Sigmoid colon (tissue), 7 donors: ENCODE results near the gene SLC46A2. TPM values are rescaled to one million over a fixed set of nuclear protein-coding genes. Genes with fewer than 3 reads are reported as not detected.

ENCODE experiments used
- DNase-seq: peaks from one replicate; pipeline ENCODE4 v3.0.0-alpha.2; 2019
- H3K27ac ChIP-seq, 4 donors: fragments of 200-600 bp; sonication (generic); one replicate each; pipeline ENCODE4 v1.5.1; 2016 to 2019; ENCODE audit warnings: mild to moderate bottlenecking in 1 of 4
- H3K27me3 ChIP-seq, 3 donors: fragments of 200-600 bp; sonication (generic); one replicate each; pipeline ENCODE4 v1.5.1; 2019; ENCODE audit warnings: mild to moderate bottlenecking in 1 of 3
- H3K36me3 ChIP-seq, 4 donors: fragments of 200-600 bp; sonication (generic); one replicate each; pipeline ENCODE4 v1.5.1; 2016 to 2019
- H3K4me1 ChIP-seq, 4 donors: fragments of 200-600 bp; sonication (generic); one replicate each; pipeline ENCODE4 v1.5.1; 2017 to 2019
- H3K4me3 ChIP-seq, 4 donors: fragments of 200-600 bp; sonication (generic); one replicate each; pipeline ENCODE4 v1.5.1; 2017 to 2019; ENCODE audit warnings: mild to moderate bottlenecking in 2 of 4, moderate library complexity in 1 of 4
- H3K9me3 ChIP-seq, 4 donors: fragments of 200-600 bp in 3 of 4; sonication (generic) in 3 of 4; one replicate each; pipeline versions ENCODE4 v1.5.1 to v1.6.1; 2013 to 2019
- CTCF ChIP-seq, 4 experiments: fragments of 450-650 bp in 3 of 4; fragments of 200-600 bp in 1 of 4; IDR thresholded peaks; one replicate each; pipeline ENCODE4 v1.5.1; 2016 to 2019; ENCODE audit warnings: antibody characterized with exemption in 4 of 4, mild to moderate bottlenecking in 3 of 4, moderate library complexity in 2 of 4
- EP300 ChIP-seq, 4 donors: sonication (generic); formaldehyde crosslinking; IDR thresholded peaks; one replicate each; pipeline ENCODE4 v1.6.1; 2017; ENCODE audit warnings: antibody characterized with exemption in 4 of 4
- POLR2A ChIP-seq, 2 donors: fragments of 450-650 bp; IDR thresholded peaks; one replicate each; pipeline ENCODE4 v1.6.1; 2016; ENCODE audit warnings: antibody characterized with exemption in 2 of 2, mild to moderate bottlenecking in 2 of 2, moderate library complexity in 2 of 2
- POLR2AphosphoS5 ChIP-seq, 4 donors: sonication (generic); formaldehyde crosslinking; IDR thresholded peaks; one replicate each; pipeline ENCODE4 v1.6.1; 2017; ENCODE audit warnings: antibody characterized with exemption in 4 of 4
- WGBS, 2 donors: extraction: QIAGEN DNeasy Blood & Tissue Kit; methylation state at CpG; one replicate each; pipeline ENCODE4 v1.1.7; 2013; 5-methylcytosine and 5-hydroxymethylcytosine counted together
- intact Hi-C: fragments of 100-400 bp; cut with DNase I; formaldehyde crosslinking; loops from one replicate; pipeline ENCODE4 v1.15.1; 2023
- polyA plus RNA-seq, 3 donors: library from polyadenylated mRNA; stranded (reverse); fragments of 200-250 nt; gene quantifications; one replicate each; pipeline ENCODE4 v1.2.3, GENCODE V29; 2013
- total RNA-seq, 4 donors: library from RNA; depleted of rRNA; stranded (reverse); fragments of >200 nt; gene quantifications; one replicate each; pipeline ENCODE4 v1.1.0, GENCODE V29; 2016
- donor health status: healthy with polysubstance abuse.
- donor health status: Bipolar disorder and iron deficiency.
- donor health status: healthy.

The SLC46A2 gene
- total and polyA plus RNA-seq, 7 donors: 0.07 to 0.36 TPM; not detected in 5

- Histone ChIP-seq H3K4me3 (no peak overlapping the region), H3K27ac (no peak overlapping the region), H3K27me3 (no peaks in the 10 kb centered on the region), H3K4me1 (peaks cover 0 to 6% (median 0%) of the 10 kb centered on the region in 4 donors), H3K9me3 (no peaks in the 10 kb centered on the region), H3K36me3 (peaks cover 0 to 30% (median 7%) of the 10 kb centered on the region in 4 donors)
- WGBS, 2 donors: 90 to 91% methylated on average over 13 of the region's 13 CpGs
- intact Hi-C loops: no loop called here
- no peak for TF ChIP-seq CTCF (IDR thresholded peaks at IDR 0.05)
- no peak for TF ChIP-seq POLR2A (IDR thresholded peaks at IDR 0.05)
- no peak for TF ChIP-seq POLR2AphosphoS5 (IDR thresholded peaks at IDR 0.05)
- TF ChIP-seq EP300 (IDR thresholded peaks at IDR 0.05): no peak
- DNase-seq: no peak
Measured at GRCh38 chr9:112848316-112849151, 42.1 kb downstream of the SLC46A2 start.

- H3K4me3 ChIP-seq: no peak overlapping the region
- no peaks in the 10 kb centered on the region for H3K9me3 ChIP-seq
- intact Hi-C loops: no loop called here
- no peak overlapping the region for H3K27ac ChIP-seq
- H3K4me1 ChIP-seq: peaks cover 0 to 6% (median 0%) of the 10 kb centered on the region in 4 donors
- H3K27me3 ChIP-seq: no peaks in the 10 kb centered on the region
- H3K36me3 ChIP-seq: peaks cover 0 to 18% (median 5%) of the 10 kb centered on the region in 4 donors
- TF ChIP-seq POLR2AphosphoS5 (IDR thresholded peaks at IDR 0.05) (no peak), EP300 (IDR thresholded peaks at IDR 0.05) (no peak), CTCF (IDR thresholded peaks at IDR 0.05) (no peak), POLR2A (IDR thresholded peaks at IDR 0.05) (no peak)
- no peak for DNase-seq
- WGBS, 2 donors: 82 to 85% methylated on average over 14 of the region's 14 CpGs
Measured at GRCh38 chr9:112846528-112847488, 43.9 kb downstream of the SLC46A2 start.

DNA sequence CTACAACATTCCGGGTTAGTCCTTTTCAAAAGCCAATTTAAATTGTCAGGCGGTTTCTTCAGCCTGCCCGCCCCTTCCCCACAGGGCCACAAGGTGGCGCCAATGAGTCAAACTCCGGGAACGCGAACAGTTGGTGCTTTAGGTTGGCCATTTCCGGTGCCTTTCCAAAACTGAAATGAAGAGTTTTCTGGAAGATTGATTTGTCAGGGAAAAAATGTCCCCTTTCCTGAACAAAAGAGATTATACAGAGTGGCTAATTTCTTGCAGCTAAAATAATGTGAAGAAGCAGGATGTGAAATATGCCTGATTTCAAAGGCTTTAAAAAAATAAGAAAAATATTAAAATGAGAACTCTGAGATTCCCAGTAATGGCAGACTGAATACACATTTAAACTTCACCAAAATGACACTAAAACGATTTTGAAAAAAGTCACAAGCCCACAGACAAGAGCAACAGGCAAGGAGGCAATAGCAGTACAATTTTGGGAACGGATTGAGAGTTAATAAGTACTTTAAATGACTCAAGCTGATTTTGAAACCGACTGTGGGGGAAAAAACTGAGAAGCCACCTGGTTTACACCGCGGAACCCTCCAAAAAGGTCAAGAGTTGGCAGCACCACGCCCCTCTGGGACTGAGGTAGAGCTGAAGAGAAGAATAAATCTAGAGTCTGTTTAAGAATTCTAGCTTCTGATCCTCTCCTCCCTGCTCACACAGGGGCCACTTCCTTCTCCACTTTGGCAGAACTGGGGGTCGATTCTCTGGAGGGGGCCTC lies 45.7 kb downstream of the SLC46A2 start:
- Histone ChIP-seq H3K36me3 (peaks cover 0 to 6% (median 0%) of the 10 kb centered on the region in 4 donors), H3K27ac (no peak overlapping the region), H3K4me1 (peaks cover 0 to 6% (median 0%) of the 10 kb centered on the region in 4 donors), H3K4me3 (no peak overlapping the region), H3K9me3 (no peaks in the 10 kb centered on the region), H3K27me3 (no peaks in the 10 kb centered on the region)
- WGBS, 2 donors: 29 to 31% methylated on average over 15 of the region's 15 CpGs
- intact Hi-C loops: no loop called here
- TF ChIP-seq CTCF (IDR thresholded peaks at IDR 0.05): peak; percentile 48 to 97 (median 83)
- no peak for TF ChIP-seq POLR2A (IDR thresholded peaks at IDR 0.05)
- TF ChIP-seq POLR2AphosphoS5 (IDR thresholded peaks at IDR 0.05): no peak
- TF ChIP-seq EP300 (IDR thresholded peaks at IDR 0.05): no peak
- DNase-seq: peak; percentile 83

GRCh38 chr9:112842555-112842954 lies 48.1 kb downstream of the SLC46A2 start:
- WGBS, 2 donors: 84 to 93% methylated on average over 4 of the region's 4 CpGs
- Histone ChIP-seq H3K27me3 (no peaks in the 10 kb centered on the region), H3K4me1 (peaks cover 0 to 6% (median 0%) of the 10 kb centered on the region in 4 donors), H3K9me3 (no peaks in the 10 kb centered on the region), H3K36me3 (peaks cover 0 to 23% (median 0%) of the 10 kb centered on the region in 4 donors), H3K27ac (no peak overlapping the region), H3K4me3 (no peak overlapping the region)
- no peak for TF ChIP-seq CTCF (IDR thresholded peaks at IDR 0.05)
- TF ChIP-seq EP300 (IDR thresholded peaks at IDR 0.05): no peak
- DNase-seq: no peak
- intact Hi-C loops: no loop called here
